Activated T-cell treated with anti-CD3 and anti-CD28 coated beads, Interleukin-2, amount 50 U/mL, for 48 hours (primary cell): ENCODE results near the gene SDCCAG8.

Experiments
- DNase-seq, 2 experiments: peaks; one replicate each; pipeline ENCODE4 v3.0.0-alpha.2; 2020

The SDCCAG8 gene

DNA sequence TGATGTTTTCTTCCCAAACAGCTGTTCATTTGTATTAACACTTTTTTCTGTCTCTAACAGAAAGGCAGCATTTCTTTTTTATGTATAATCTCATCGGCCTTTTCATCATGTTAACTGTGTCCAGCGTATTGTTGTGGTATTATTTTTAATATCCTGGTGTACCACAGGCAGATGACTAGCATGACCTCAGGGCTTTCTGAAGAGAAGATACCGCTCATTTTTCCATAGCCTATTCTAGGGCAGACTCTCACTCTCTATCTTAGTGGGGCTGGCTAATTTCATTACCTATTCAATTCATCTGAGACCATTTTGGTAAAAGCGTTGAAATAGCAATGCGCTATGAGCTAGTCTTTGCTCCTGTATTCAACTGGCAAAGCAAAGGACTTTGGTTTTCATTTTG lies 209.9 kb downstream of the SDCCAG8 start:
- DNase-seq: no peak

DNA sequence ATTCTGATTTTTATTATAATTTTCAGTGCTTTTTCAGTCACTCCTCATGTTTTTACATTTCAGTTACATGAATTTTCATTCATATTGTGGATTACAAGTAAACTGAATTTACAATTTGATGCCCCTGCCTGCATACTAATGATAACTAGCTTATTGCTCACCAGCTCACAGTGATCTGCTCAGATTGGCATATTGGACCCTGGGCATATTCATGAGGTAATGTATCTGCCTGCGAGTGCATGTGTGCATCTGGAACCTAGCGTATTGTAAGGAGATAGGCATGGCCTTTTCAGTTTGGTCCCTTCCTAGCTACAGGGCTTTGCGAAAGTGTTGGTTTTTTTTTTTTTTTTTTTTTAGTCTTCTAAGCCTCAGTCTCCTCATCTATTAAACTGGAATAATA lies 213.7 kb downstream of the SDCCAG8 start:
- DNase-seq: no peak

DNA sequence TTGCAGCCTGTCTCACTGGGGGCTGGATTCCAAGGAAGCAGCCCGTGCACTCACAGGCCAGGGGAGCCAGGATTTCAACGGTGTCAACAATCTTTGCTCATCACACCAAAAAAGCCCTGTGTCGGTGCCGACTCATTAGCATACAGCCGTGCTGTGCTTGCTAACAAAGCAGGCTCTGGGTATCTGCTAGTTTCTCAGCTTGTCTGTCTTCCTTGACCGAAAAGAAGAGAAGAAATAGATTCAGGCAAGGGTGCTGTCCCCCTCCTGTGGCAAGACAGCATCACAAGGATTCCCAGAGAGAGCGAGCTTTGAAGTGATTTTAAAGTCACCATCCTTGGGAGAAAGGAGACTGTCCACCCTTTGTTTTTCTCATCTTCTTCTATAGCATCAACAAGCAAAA lies 214.7 kb downstream of the SDCCAG8 start:
- DNase-seq: no peak

DNA sequence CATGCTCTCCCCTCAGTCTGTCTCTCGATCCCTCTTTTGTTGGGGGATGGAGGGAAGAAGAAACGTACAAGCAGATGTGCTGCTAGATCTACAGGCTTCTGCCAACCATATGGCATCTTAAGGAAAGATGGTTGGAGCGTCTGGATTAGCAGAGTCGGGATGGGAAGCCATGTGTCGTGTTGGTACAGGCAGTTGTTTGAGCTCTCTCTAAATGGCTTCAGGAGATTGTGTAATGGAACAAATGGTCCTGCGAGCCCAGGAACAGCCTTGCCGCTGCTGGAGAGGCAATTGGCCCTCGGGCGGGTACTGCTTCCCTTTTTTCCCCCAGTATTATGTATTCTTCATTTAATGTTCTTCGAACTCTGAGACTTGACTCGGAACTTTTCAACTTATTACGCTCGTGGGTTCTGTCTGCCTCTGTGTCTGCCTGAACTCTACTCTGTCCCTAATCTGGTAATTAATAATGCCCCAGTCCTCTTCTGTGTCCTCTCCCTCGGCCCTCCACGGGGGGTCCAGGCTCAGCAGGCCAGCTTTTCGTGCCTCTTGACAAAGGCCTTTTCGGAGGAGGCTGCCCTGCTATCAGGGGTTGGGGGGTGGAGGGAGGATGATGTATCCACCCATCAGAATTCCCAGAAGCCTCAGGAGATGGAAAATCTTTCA lies 215.3 kb downstream of the SDCCAG8 start:
- no peak for DNase-seq

DNA sequence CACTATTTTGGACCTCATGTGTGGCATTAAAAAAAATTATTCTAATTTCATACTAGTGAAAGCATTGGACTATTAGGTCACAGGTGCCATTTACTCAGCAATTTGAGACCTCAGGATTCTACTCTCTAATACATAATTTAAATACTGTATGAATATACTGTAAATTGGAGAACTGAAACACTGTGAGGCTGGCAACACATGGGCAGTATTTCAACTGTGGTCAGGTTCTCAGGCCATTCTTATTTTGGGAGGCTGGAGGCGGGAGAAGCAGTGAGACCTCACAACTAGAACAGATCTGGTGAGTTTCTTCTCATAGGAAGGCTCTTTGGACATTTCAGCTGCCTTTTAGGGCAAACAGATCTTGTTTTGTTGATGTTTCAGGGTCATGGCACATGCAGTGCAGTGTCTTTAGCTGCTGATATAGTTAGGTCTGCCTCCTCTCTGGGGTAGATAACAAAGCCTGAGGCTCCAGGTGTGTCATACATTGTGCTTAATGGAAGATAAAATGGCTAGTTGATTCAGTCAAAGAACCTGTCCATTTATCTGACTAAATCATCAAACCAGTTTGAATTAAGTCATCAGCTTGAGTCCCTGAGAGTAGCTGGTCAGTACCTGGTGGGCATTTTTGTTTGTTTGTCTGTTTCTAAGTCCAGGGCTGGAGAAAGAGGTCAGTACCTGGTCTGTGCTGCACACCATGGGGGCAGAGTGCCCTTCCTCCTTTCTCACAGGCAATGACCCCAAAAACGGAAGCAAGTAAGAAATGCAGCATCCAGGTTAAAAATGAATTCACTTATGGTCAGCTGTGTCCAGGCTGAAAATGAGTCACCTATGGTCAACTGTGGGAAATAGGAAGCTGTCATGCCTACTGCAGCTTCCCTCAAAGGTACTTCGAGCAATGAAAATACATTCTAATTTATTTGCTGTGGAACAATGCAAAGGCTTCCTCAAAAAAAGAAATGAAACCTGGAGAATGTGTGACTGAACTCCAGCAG lies 216.2 kb downstream of the SDCCAG8 start:
- DNase-seq: no peak

DNA sequence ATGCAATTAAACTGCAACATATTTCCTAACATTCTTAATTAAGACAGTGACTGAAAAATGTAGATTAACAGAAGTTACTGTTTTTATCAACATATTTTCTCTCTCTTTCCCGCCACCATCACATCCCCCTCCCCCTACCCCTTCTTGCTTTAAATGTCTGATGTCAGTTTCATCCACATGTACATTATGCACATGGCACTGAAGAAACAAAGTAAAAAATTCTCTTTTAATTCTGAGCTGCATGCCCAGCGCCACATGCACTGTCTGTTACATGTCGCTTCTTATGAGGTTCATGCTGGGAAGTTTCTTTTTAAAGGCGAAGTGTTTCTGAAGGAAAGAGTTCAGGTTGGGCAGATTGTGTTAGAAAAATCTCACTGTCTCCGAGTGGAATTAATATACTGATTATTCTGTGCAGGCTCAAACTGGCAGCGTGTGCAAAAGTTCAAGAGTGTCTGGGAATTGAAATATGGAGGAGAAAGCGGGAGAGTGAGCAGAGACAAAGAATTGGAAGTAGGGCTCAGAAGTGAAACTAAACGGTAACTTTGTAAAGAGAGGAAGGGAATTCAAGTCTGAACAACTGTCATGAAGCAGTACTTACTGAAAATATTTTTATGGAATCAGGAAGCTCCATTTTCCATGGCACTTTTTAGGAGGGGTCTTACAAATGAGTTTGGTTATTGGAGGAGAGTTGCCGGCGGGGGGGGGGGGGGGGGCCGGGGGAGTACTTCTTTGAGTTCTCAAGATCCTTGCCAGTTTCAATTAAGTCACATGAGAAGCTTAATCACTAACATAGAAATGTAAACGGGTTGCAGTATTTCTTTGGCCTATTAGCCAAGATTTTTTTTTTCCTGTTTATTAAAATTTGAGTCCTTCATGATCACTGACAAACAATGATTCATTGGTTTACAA lies 217.6 kb downstream of the SDCCAG8 start:
- no peak for DNase-seq

DNA sequence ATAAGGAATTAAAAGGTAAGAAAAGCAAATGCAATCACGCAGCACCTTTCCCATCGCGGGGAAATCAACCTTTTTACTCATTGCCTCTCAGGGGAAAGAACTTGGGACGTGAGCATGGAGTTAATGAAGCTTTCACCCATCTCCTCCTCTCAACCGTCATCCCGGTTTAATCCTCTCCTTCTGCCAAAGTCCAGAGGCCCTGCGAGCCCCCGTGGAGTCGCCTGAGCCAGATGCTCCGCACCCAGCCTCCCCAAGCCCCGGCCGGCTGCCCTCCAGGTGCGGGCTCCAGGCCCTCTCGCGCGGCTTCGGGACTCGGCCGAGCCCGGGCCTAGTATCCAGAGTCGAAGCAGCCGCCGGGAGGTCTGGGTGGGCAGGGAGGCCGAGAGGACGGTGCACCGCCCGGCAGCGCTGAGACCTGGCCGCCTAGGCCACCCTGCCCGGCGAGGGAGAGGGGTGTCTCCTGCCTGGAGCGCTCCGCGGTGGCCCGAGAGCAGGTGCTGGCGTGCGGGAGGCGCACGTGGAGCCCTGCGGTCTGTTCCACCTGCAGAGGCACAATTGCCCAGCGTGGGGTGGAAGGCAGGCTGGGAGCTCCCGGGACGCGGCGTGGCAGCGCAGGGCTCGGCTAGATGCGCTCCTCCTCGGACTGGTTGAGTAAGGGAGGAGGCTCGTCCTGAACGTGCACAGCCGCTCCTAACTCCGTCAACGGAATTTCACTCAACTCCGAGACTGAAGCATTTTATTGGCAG lies 218.5 kb downstream of the SDCCAG8 start:
- no peak for DNase-seq

DNA sequence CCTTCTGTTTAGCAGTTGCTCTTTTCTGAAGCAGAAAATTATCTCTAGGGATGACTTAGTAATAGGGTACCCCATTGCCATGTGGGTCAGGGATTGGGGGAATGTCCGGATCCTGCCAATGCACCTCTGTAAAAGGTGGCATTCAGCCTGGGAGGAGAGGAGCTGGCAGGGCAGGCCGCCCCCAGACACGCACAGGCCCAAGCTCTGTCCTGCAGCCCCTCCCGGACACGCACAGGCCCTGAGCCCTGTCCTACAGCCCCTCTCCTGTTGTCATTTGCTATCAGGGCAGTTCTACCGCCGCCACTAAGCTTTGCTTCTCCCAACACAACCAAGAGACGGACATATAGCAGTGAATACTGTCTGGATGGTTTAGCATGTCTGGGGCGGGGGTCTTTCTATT lies 219.1 kb downstream of the SDCCAG8 start:
- DNase-seq: no peak

DNA sequence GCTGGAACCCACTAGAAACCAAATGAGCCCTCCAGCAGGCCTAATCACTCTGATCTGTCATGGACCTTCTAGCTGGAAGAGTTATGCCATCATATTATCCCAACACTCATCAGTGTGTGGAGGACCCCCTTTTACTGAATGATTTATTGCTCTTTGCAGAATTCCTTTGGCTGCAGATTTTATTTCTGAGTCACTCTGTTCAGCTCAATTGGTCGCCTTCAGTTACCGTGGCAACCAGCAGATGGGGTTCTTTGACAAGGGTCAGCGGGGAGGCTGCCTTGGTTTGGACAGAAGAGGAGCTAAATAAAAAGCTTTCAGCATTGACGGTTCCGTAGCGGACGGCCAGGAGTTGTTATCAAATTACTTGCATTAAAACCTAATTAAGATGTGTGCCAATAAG lies 220.1 kb downstream of the SDCCAG8 start:
- DNase-seq: no peak

DNA sequence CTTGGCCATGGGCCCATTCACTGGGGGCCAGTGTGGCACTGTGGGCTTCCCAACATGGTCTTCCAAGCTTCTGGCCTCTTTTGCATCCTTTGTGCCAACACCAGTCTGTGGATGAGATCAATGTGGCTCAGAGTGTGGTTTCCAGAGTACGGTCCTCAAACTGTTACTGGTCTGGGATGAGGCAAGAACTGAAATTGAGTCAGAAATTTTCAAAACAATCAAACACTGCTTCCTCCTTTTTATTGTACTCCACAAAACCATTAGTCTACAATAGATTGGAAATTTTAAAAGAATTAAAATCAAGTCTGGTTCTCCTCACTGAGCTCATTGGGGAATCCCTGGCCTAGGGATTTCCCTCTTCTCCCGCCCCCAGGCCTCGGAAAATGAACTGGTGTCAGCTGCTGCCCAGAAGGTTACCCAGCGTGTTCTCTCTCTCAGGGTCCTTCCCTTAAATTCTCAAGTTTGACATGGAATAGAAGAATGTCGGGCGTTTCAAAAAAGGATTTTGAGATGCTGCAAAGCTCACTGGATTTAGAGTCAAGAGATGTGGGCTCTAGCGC lies 222.0 kb downstream of the SDCCAG8 start:
- no peak for DNase-seq

DNA sequence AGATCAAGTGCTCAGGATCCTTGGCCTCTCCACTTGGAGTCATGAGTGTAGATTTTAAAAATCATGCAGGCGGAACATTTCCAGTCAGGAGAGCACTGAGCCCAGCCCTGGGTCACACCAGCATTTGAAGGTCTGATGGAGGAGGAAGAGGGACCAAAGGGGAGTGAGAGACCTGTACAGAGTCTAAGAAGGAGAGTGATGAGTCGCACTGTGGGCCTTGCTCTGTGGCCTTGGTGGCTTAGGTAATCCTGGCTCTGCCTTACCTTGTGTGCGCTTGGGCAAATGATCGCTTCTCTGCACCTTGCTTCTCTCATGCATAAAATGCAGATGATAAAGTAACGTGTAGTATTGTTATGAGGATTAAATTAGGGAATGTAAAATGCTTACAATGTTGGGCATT lies 225.3 kb downstream of the SDCCAG8 start:
- no peak for DNase-seq

DNA sequence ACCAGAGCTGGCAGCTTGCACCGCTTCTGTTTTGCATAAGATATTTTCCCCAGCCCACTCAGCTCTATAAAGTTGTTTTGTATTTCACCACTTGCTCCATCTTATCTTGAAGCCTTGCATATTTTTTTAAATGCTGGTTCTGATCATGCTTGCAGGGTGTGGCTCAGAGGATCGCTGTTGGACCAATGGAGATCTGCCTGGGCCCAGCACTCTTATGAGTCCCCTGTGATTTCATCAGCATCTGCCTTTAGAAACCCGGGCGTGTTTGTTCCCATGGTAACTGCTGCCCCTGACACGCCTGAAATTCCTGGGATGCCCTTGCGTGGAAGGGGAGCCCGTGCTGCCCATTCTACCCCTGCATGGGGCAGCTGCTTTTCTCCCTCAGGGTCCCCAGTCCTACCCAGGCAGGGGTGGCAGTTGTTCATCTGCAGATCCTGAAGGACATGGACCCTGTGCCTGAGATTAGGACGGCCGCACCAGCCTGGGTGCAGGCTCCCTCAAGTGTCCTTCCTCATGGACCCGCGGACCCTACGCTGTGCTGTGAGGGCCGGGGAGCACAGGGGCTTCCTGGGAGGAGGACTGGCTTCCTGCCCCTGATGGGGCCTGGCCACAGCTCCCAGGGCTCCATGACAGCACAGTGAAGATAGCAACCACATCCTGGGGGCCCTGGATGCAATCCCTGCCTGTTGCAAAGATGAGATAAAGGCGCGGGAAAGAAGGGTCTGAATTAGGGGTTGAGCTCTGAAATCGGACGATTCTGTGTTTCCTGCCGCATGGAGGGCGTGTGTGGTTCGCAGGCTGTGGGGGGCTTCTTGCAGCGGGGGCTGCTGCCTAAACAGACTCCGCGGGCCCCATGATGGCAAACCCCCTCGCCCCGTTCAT lies 226.5 kb downstream of the SDCCAG8 start:
- peak in 1 of 2 experiments; percentile 35 for DNase-seq

DNA sequence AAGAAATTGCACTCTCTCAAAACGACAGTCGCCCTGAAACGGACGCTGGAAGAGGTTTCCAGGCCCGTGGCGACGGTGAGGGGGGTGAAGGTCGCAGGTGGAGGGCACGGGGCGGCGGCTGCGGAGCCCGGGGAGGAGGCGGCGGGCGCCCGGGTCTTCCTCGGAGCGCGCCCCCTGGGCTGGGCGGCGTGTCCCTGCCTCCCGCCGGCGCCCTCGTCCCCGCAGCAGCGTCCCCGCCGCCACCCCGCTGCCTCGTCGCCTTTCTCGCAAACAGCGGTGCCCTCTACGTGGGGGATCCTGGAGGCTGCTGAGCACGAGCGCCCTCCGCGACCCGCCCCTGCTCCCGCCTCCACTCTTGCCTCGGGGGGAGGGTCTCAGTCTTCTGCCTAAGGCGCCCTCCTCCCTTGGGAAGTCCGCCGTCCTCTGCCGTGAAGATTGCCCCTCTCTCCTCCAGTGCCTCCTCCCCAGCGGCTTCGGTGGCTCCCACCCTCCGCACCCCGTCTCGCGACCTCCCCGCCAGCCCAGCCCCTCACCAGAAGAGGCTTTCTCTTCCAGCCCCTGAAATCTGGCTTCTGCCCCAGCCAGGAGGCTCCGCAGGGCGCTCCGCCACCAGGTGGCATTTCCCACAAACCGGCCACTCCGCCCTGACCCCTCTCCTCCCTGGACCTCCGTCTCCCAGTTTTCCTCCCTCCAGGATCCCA lies 227.4 kb downstream of the SDCCAG8 start:
- peak; percentile 35 to 42 for DNase-seq

DNA sequence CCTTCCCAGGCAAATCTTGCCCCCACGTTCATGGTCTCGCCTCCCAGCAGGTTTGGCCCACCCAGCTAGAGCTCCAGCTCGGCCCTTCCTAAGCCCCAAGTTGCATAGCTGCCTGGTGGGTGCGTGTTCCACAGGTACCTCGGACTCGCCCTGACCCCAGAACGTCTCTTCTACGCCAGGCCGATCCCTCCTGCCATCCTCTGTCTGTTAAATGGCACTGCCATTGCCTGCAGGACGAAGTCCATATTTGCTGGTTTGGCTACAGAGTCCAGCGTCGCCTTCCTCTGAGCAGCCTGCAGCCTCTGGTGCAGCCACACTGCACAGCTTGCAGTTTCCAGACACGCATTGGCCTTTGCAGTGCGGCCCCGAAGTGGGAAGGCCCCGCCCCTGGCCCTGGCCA lies 228.1 kb downstream of the SDCCAG8 start:
- DNase-seq: no peak

DNA sequence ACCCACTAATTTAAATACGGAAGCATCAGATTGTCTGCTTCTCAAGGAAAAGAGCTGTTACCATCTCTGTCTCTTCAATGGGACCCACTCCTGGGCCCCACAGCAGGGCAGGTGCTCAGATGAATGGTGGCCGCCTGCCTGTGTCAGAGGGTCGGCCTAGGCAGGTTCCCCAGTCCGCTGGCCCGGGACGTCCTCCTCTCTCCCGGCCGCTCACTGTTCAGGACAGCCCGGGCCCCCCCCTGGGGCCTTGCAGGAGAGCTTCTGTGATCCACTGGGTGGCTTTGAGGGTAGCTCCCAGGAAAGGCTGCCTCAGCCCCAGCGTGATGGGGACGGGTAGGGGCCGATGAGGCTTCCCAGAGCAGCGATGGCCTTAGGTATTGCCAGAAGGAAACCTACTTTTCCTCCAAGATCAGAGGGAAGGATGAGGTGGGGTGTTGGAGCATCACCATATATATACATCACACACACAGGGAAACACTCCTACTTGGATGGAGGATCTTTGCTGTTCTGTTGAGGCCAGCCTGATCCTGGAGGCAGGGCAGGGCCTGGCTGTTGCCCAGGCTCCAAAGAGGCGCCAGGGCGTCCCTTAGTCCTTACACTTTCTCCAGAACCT lies 231.3 kb downstream of the SDCCAG8 start:
- no peak for DNase-seq

DNA sequence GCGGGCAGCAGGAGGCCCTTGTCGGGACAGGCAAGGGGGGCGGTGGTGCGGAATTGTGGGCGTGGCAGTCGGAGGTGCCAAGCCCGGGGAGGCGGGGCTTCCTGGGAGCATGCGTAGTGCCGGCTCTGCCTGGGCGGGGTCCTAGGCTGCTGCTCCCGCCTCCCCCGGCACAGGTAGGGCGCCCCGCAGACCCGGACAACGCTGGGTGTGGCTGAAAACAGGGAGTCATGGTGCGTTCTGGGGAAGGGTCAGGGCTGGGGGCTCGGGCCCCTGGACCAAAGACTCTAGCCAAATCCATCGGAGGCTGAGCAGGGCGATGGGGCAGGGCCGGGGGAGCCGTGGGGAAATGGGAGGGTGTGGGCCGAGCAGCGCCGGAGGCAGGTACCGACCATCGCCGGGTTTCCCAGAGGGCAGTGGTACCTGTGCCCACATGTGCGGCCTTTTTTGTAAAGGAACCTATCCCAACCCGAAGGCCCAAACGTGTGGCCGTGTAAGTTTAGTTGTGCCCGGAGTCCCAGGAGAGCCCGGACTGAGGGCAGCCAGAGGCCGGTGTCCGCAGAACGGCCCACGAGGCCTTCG lies 231.9 kb downstream of the SDCCAG8 start:
- no peak for DNase-seq

DNA sequence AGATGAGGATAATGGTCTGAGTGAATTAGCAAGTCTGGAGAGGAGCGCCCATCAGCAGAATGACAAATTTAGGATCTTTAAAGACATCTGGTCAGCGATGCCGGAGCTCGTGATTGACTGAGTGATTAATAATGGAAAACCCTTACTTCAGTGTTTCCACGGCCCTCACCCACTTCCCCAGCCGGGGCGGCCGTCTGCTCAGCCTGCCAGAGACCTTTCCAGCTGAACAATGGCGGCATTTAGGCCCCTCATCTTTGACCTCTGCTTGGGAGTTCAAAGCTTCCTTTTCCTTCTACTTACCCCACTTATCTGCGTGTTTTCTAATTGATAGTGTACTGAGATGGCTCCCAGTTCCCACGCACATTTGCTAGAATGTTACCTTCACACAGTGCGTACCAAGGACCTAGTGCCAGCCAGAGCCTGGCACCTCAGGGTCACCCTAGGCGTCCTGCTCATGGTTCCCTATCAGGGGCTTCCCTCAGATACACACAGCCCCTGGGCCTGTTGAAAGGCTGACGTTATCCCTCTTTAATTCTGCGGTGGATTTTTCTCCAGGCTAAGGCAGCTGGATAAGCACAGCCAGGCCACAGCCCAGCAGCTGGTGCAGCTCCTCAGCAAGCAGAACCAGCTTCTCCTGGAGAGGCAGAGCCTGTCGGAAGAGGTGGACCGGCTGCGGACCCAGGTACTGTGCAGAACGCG lies 232.8 kb downstream of the SDCCAG8 start:
- DNase-seq: no peak

DNA sequence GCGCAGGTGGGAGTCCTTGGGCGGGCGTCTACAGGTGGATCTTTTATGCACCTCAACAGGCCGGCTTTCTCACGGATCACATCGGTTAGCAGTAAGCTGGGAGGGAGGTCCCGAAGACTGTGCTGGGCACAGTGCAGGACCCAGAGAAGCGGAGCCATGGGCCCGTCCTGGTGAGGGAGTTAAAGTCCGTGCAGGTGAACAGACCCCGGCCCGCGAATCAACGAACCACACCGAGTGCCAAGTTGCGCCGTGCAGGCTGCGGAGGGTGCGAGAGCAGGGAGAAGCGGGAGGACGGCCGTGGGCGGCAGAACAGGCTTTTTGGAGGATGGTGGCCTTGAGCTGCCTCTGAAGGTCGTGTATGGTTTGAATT lies 233.3 kb downstream of the SDCCAG8 start:
- DNase-seq: no peak
